IMR-90 (cell line): ENCODE measurements around the gene SLC4A1.

Source experiments
- CEBPB ChIP-seq: IDR thresholded peaks from 2 replicates; pipeline ENCODE4 v1.6.1; 2012; ENCODE audit warnings: low read depth, low read length, improper control_type of control experiment
- CTCF ChIP-seq: conservative IDR thresholded peaks from 2 replicates; pipeline ENCODE4 v1.5.1; 2012; ENCODE audit warnings: mild to moderate bottlenecking, low read depth, low read length, improper control_type of control experiment
- FOS ChIP-seq: fragments of 150-350 bp; IDR thresholded peaks from 2 replicates; pipeline ENCODE4 v1.6.1; 2016; ENCODE audit warnings: low read depth, low read length
- MAFK ChIP-seq: IDR thresholded peaks from 2 replicates; pipeline ENCODE4 v1.6.1; 2012; ENCODE audit warnings: low read depth, low read length, improper control_type of control experiment
- MAZ ChIP-seq: IDR thresholded peaks from 2 replicates; pipeline ENCODE4 v1.6.1; 2012; ENCODE audit warnings: low read depth, mild to moderate bottlenecking, low read length, improper control_type of control experiment, moderate library complexity, borderline replicate concordance
- NFE2L2 ChIP-seq: fragments of 150-350 bp; IDR thresholded peaks from 2 replicates; pipeline ENCODE4 v1.6.1; 2016; ENCODE audit warnings: low read depth, mild to moderate bottlenecking, low read length
- POLR2A ChIP-seq: IDR thresholded peaks from 2 replicates; pipeline ENCODE4 v1.6.1; 2012; ENCODE audit warnings: mild to moderate bottlenecking, low read depth, low read length
- USF2 ChIP-seq: fragments of 150-350 bp; IDR thresholded peaks from 2 replicates; pipeline ENCODE4 v1.6.1; 2017; ENCODE audit warnings: mild to moderate bottlenecking, antibody characterized with exemption, low read length, low read depth

GRCh38 chr17:44223541-44224071, 44.3 kb downstream of the SLC4A1 start:
- TF ChIP-seq CTCF (no peak), POLR2A (no peak), NFE2L2 (no peak), CEBPB (no peak), FOS (no peak), MAZ (no peak), USF2 (no peak), MAFK (no peak)
